ENCODE results near the gene PCMTD2. TPM values are rescaled to one million over a fixed set of nuclear protein-coding genes. Genes with fewer than 3 reads are reported as not detected.

PCMTD2 gene
- total and polyA plus RNA-seq, 8 donors, result 11.8 to 36.8 (median 24.0) TPM

DNA sequence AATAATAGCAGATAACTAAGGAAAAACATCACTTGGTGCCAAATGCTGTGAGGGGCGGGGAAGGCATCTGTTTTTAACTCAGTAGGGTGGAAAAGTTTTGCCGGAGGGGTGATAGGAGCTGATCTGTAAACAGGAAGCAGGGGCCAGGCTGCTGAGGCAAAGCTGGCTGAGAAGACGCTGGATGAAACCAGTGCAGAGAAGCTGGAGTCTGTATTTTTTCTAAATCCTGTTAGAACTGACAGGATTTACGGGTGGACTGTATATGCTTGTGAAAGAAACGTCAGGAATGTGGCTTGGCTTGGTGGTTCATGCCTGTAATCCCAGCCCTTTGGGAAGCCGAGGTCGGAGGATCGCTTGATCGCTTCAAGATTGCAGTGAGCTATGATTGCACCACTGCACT is 5.6 kb downstream of the PCMTD2 start:
- no peak for TF ChIP-seq CTCF (IDR thresholded peaks at IDR 0.05)
- no peak overlapping the region for H3K27ac ChIP-seq
- H3K9me3 ChIP-seq, result no peaks in the 10 kb centered on the region
- intact Hi-C loops (cut with DNase I), result no loop called here
- no peak overlapping the region for H3K4me3 ChIP-seq
- peaks cover 0 to 14% (median 9%) of the 10 kb centered on the region in 3 donors for H3K4me1 ChIP-seq
- ATAC-seq (peak in 3 of 4 donors; percentile 17 to 32 (median 31)), DNase-seq (no peak), FAIRE-seq (no peak)
- no peaks in the 10 kb centered on the region for H3K27me3 ChIP-seq
- H3K36me3 ChIP-seq, result no peaks in the 10 kb centered on the region
- 56 to 61% methylated on average over 9 of the region's 9 CpGs for WGBS, 2 donors

DNA sequence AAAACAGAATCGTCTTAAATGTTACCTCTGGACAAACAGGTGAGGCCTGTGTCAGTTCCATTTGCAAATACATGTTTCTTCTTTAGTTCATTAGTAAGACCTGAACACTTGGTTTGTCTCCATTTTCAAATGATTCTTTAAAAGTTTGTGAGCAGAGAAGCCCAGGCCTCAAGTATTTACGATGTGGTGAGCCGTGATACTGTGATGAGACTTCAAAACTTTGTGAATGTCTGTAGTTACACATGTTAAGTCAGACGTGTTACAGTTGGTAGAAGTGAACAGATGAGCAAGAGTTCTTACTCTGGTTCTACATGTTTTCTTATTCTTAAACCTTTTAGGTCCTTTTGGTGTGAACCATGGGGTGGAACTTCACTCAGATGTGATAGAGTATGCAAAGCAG is 8.5 kb downstream of the PCMTD2 start:
- FAIRE-seq (no peak), DNase-seq (no peak), ATAC-seq (no peak)
- 71 to 76% methylated on average over 4 of the region's 4 CpGs for WGBS, 2 donors
- intact Hi-C loops (cut with DNase I), result no loop called here
- no peaks in the 10 kb centered on the region for H3K9me3 ChIP-seq
- H3K4me1 ChIP-seq, result no peaks in the 10 kb centered on the region
- TF ChIP-seq CTCF (IDR thresholded peaks at IDR 0.05), result no peak
- no peak overlapping the region for H3K4me3 ChIP-seq
- H3K27ac ChIP-seq, result no peak overlapping the region
- peaks cover 0 to 7% (median 4%) of the 10 kb centered on the region in 3 donors for H3K36me3 ChIP-seq
- H3K27me3 ChIP-seq, result no peaks in the 10 kb centered on the region

GRCh38 chr20:64265201-64265600 is 9.7 kb downstream of the PCMTD2 start:
- Histone ChIP-seq H3K4me1 (no peaks in the 10 kb centered on the region), H3K36me3 (peaks cover 0 to 7% (median 4%) of the 10 kb centered on the region in 3 donors), H3K9me3 (no peaks in the 10 kb centered on the region), H3K4me3 (no peak overlapping the region), H3K27me3 (no peaks in the 10 kb centered on the region), H3K27ac (no peak overlapping the region)
- no peak for TF ChIP-seq CTCF (IDR thresholded peaks at IDR 0.05)
- 75 to 83% methylated on average over 5 of the region's 5 CpGs for WGBS, 2 donors
- intact Hi-C loops (cut with DNase I), result no loop called here
- DNase-seq (no peak), FAIRE-seq (no peak), ATAC-seq (no peak)

DNA sequence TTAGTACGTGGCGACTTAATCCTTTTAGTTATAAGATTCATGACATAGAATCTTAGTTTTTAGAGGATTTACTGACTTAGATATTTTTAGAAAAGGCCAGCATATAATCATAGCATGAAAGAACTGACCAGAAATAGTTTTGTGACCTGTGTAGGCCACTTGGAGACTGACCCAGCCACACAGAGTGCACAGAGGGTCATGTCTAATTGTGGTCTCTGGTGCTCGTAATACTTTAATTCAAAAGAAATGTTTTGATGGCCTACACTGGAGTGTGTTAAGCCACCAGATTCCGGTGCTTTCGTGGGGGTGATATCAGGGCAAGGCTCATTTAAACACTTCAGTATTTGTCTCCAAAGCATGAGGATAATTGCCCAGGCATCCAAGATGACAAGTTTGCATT is 11.4 kb downstream of the PCMTD2 start:
- TF ChIP-seq CTCF (IDR thresholded peaks at IDR 0.05), result no peak
- H3K27ac ChIP-seq, result no peak overlapping the region
- FAIRE-seq (no peak), DNase-seq (no peak), ATAC-seq (no peak)
- H3K9me3 ChIP-seq, result no peaks in the 10 kb centered on the region
- no peak overlapping the region for H3K4me3 ChIP-seq
- H3K27me3 ChIP-seq, result no peaks in the 10 kb centered on the region
- no peaks in the 10 kb centered on the region for H3K4me1 ChIP-seq
- peaks cover 0 to 7% (median 4%) of the 10 kb centered on the region in 3 donors for H3K36me3 ChIP-seq
- 86 to 89% methylated on average over 5 of the region's 5 CpGs for WGBS, 2 donors
- intact Hi-C loops (cut with DNase I), result no loop called here

- DNase-seq (no peak), ATAC-seq (no peak)
- WGBS, 2 donors, result 94 to 96% methylated on average over 10 of the region's 10 CpGs
Observed at GRCh38 chr20:64268174-64268573, 12.6 kb downstream of the PCMTD2 start.

More at GRCh38 chr20:64268174-64268573, 12.6 kb downstream of the PCMTD2 start:
- Histone ChIP-seq H3K27ac (no peak overlapping the region), H3K4me3 (no peak overlapping the region), H3K27me3 (no peaks in the 10 kb centered on the region), H3K4me1 (no peaks in the 10 kb centered on the region), H3K36me3 (peaks cover 0 to 7% (median 4%) of the 10 kb centered on the region in 3 donors), H3K9me3 (no peaks in the 10 kb centered on the region)
- TF ChIP-seq CTCF (IDR thresholded peaks at IDR 0.05), result no peak
- intact Hi-C loops (cut with DNase I), result no loop called here
- FAIRE-seq, result no peak

Measured in pancreas (tissue), 10 donors.